GM12872 (cell line): Measurements from ENCODE around the gene NAT14.
A peak's percentile ranks its signal among the peaks of the same experiment; 100 is the strongest.

Experiments used
- TF ChIP-seq, protein P1 (sequence below): IDR thresholded peaks from 3 replicates; pipeline ENCODE4 v1.5.1; 2011; ENCODE audit warnings: low read depth, mild to moderate bottlenecking, low read length, moderate library complexity; ENCODE audit not compliant: insufficient read depth

The NAT14 gene

GRCh38 chr19:55451163-55451964, 33.6 kb upstream of the NAT14 start:
- TF ChIP-seq, protein P1, sequence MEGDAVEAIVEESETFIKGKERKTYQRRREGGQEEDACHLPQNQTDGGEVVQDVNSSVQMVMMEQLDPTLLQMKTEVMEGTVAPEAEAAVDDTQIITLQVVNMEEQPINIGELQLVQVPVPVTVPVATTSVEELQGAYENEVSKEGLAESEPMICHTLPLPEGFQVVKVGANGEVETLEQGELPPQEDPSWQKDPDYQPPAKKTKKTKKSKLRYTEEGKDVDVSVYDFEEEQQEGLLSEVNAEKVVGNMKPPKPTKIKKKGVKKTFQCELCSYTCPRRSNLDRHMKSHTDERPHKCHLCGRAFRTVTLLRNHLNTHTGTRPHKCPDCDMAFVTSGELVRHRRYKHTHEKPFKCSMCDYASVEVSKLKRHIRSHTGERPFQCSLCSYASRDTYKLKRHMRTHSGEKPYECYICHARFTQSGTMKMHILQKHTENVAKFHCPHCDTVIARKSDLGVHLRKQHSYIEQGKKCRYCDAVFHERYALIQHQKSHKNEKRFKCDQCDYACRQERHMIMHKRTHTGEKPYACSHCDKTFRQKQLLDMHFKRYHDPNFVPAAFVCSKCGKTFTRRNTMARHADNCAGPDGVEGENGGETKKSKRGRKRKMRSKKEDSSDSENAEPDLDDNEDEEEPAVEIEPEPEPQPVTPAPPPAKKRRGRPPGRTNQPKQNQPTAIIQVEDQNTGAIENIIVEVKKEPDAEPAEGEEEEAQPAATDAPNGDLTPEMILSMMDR = no peak

- TF ChIP-seq, protein P1 = no peak
Observed at GRCh38 chr19:55451965-55452748, 32.8 kb upstream of the NAT14 start.

GRCh38 chr19:55452749-55453346, 32.1 kb upstream of the NAT14 start:
- TF ChIP-seq, protein P1 = no peak

GRCh38 chr19:55453511-55454260, 31.3 kb upstream of the NAT14 start:
- TF ChIP-seq, protein P1 = no peak

GRCh38 chr19:55454787-55455243, 30.2 kb upstream of the NAT14 start:
- TF ChIP-seq, protein P1 = peak; percentile 73

- TF ChIP-seq, protein P1 = no peak
Observed at GRCh38 chr19:55455576-55456235, 29.3 kb upstream of the NAT14 start.
